HL-60 (cell line): ENCODE results near the gene RSBN1.
A peak's percentile ranks its signal among the peaks of the same experiment; 100 is the strongest.

Source experiments
- GABPA ChIP-seq: IDR thresholded peaks from 2 replicates; pipeline ENCODE4 v1.6.1; 2012; ENCODE audit warnings: low read depth
- TF ChIP-seq, protein P1 (sequence below): IDR thresholded peaks from one replicate; pipeline ENCODE4 v1.5.1; 2011; ENCODE audit warnings: low read length, control low read depth, inconsistent platforms; ENCODE audit not compliant: insufficient read depth
- TF ChIP-seq, protein P2 (sequence below): IDR thresholded peaks from 2 replicates; pipeline ENCODE4 v1.6.1; 2012; ENCODE audit warnings: low read depth; ENCODE audit not compliant: insufficient replicate concordance

DNA sequence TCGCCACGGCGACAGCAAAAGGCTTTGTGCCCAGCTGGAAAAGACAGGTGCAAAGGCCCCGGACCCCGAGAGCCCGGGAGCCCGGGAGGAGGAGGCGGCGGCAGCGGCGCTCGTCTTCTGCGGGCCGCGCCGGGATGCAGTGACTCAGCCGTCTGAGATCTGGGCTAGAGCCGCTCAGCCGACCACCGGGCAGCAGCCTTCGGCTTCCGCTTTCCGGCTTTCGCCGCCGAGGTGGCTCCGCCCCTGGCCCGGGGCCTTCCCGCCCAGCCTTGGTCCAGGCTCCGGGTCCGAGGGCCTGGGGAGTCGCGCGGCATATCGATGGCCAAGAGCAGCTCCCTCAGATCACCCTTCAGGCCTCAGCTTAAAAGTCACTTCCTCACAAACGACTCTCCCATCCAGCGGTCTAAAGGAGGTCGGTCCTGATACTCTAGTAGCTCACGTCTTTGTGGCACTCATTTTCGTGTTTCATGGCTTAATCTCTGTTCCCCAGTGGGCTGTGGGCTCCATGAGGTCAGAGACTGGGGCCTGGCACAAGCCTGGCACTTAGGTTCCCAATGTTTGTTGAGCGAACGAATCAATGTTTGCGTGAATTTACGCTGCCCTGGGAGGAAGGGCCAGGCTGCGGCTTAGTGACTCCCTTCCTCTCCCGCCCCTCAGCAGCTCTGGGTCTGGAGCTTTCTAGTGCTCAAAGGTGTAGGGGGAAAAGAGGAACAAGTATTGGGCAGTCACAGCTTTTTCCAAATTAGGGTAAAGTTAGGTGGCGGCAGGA lies 52.8 kb downstream of the RSBN1 start, which contains the start of gene PHTF1:
- TF ChIP-seq, protein P1, sequence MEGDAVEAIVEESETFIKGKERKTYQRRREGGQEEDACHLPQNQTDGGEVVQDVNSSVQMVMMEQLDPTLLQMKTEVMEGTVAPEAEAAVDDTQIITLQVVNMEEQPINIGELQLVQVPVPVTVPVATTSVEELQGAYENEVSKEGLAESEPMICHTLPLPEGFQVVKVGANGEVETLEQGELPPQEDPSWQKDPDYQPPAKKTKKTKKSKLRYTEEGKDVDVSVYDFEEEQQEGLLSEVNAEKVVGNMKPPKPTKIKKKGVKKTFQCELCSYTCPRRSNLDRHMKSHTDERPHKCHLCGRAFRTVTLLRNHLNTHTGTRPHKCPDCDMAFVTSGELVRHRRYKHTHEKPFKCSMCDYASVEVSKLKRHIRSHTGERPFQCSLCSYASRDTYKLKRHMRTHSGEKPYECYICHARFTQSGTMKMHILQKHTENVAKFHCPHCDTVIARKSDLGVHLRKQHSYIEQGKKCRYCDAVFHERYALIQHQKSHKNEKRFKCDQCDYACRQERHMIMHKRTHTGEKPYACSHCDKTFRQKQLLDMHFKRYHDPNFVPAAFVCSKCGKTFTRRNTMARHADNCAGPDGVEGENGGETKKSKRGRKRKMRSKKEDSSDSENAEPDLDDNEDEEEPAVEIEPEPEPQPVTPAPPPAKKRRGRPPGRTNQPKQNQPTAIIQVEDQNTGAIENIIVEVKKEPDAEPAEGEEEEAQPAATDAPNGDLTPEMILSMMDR, result no peak
- TF ChIP-seq, protein P2, sequence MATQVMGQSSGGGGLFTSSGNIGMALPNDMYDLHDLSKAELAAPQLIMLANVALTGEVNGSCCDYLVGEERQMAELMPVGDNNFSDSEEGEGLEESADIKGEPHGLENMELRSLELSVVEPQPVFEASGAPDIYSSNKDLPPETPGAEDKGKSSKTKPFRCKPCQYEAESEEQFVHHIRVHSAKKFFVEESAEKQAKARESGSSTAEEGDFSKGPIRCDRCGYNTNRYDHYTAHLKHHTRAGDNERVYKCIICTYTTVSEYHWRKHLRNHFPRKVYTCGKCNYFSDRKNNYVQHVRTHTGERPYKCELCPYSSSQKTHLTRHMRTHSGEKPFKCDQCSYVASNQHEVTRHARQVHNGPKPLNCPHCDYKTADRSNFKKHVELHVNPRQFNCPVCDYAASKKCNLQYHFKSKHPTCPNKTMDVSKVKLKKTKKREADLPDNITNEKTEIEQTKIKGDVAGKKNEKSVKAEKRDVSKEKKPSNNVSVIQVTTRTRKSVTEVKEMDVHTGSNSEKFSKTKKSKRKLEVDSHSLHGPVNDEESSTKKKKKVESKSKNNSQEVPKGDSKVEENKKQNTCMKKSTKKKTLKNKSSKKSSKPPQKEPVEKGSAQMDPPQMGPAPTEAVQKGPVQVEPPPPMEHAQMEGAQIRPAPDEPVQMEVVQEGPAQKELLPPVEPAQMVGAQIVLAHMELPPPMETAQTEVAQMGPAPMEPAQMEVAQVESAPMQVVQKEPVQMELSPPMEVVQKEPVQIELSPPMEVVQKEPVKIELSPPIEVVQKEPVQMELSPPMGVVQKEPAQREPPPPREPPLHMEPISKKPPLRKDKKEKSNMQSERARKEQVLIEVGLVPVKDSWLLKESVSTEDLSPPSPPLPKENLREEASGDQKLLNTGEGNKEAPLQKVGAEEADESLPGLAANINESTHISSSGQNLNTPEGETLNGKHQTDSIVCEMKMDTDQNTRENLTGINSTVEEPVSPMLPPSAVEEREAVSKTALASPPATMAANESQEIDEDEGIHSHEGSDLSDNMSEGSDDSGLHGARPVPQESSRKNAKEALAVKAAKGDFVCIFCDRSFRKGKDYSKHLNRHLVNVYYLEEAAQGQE, result peak; percentile 40
- 0 out of 2 replicates have a peak, but pooled peaks have one; percentile 35 for TF ChIP-seq GABPA
